K562 (cell line): ENCODE data around the gene MMP23B. TPM values are rescaled to one million over a fixed set of nuclear protein-coding genes. Genes with fewer than 3 reads are reported as not detected.
A peak's percentile ranks its signal among the peaks of the same experiment; 100 is the strongest.

Source experiments
- ATF6 ChIP-seq: sonication (generic); formaldehyde crosslinking; IDR thresholded peaks from 2 replicates; pipeline ENCODE4 v1.4.0; 2020; ENCODE audit warnings: mild to moderate bottlenecking, missing genetic modification reagents
- BRD9 ChIP-seq: fragments of 450-650 bp; IDR thresholded peaks from 2 replicates; pipeline ENCODE4 v1.6.1; 2018; ENCODE audit warnings: low read depth; ENCODE audit not compliant: partially characterized antibody
- ETV5 ChIP-seq: sonication (generic); formaldehyde crosslinking; IDR thresholded peaks from 2 replicates; pipeline ENCODE4 v1.4.0; 2020; ENCODE audit warnings: low read depth, mild to moderate bottlenecking, missing genetic modification reagents
- ID3 ChIP-seq, 2 experiments: fragments of 250-450 bp in 1 of 2; fragments of 450-650 bp in 1 of 2; sonication (Bioruptor Pico) in 1 of 2; IDR thresholded peaks; 2 replicates each; pipeline versions ENCODE4 v1.6.1 to v1.8.0; 2016 to 2021; ENCODE audit warnings: mild to moderate bottlenecking in 2 of 2, moderate library complexity in 2 of 2, missing compliant biosample characterization in 1 of 2, missing genetic modification characterization in 1 of 2
- KHSRP ChIP-seq: fragments of 450-650 bp; IDR thresholded peaks from 2 replicates; pipeline ENCODE4 v1.6.1; 2017
- MED1 ChIP-seq: sonication (generic); formaldehyde crosslinking; IDR thresholded peaks from 2 replicates; pipeline ENCODE4 v1.8.1; 2023; ENCODE audit warnings: missing genetic modification reagents, borderline replicate concordance
- MYNN ChIP-seq, 2 experiments: sonication (generic); formaldehyde crosslinking in 1 of 2; IDR thresholded peaks; 2 replicates each; pipeline versions ENCODE4 v1.5.0 to v1.6.1; 2016 to 2020; ENCODE audit warnings: antibody characterized with exemption in 1 of 2, missing genetic modification reagents in 1 of 2
- NBN ChIP-seq: fragments of 450-650 bp; IDR thresholded peaks from 2 replicates; pipeline ENCODE4 v1.6.1; 2016; ENCODE audit warnings: low read depth, mild to moderate bottlenecking
- NEUROD1 ChIP-seq: fragments of 150-350 bp; IDR thresholded peaks from 2 replicates; pipeline ENCODE4 v1.6.1; 2014; ENCODE audit warnings: borderline replicate concordance, low read length, low read depth; ENCODE audit not compliant: partially characterized antibody
- NR2C2 ChIP-seq, 2 experiments: fragments of 200-800 bp in 1 of 2; sonication (Bioruptor generic) in 1 of 2; sonication (generic) in 1 of 2; formaldehyde crosslinking in 1 of 2; IDR thresholded peaks; 2 replicates each; pipeline versions ENCODE4 v1.6.1 to v1.8.0; 2016 to 2022; ENCODE audit warnings: mild to moderate bottlenecking in 1 of 2, missing compliant biosample characterization in 1 of 2, missing genetic modification characterization in 1 of 2, missing genetic modification reagents in 1 of 2
- POU5F1 ChIP-seq: fragments of 150-350 bp; IDR thresholded peaks from 2 replicates; pipeline ENCODE4 v1.6.1; 2014; ENCODE audit warnings: borderline replicate concordance, low read length, low read depth, mild to moderate bottlenecking; ENCODE audit not compliant: partially characterized antibody
- RBFOX2 ChIP-seq: fragments of 200-400 bp; formaldehyde crosslinking; IDR thresholded peaks from 2 replicates; pipeline ENCODE4 v1.6.1; 2017; ENCODE audit warnings: low read depth, mild to moderate bottlenecking, low read length, moderate library complexity
- RBM14 ChIP-seq: fragments of 200-400 bp; formaldehyde crosslinking; IDR thresholded peaks from 2 replicates; pipeline ENCODE4 v1.6.1; 2018; ENCODE audit warnings: low read depth, mild to moderate bottlenecking, low read length, moderate library complexity, borderline replicate concordance; ENCODE audit not compliant: insufficient read depth
- SMARCA4 ChIP-seq: fragments of 450-650 bp; IDR thresholded peaks from 2 replicates; pipeline ENCODE4 v1.6.1; 2016
- TAL1 ChIP-seq: fragments of 450-650 bp; IDR thresholded peaks from 2 replicates; pipeline ENCODE4 v1.6.1; 2016; ENCODE audit warnings: mild to moderate bottlenecking
- TEAD4 ChIP-seq, 2 experiments: sonication (generic) in 1 of 2; formaldehyde crosslinking in 1 of 2; IDR thresholded peaks; 2 replicates each; pipeline versions ENCODE4 v1.6.1 to v1.8.0; 2012 to 2022; ENCODE audit warnings: borderline replicate concordance in 1 of 2, inconsistent platforms in 1 of 2, low read length in 1 of 2, mild to moderate bottlenecking in 1 of 2, missing genetic modification reagents in 1 of 2
- ZBED1 ChIP-seq: IDR thresholded peaks from 2 replicates; pipeline ENCODE4 v1.6.1; 2014
- ZBTB49 ChIP-seq: sonication (generic); formaldehyde crosslinking; IDR thresholded peaks from 2 replicates; pipeline ENCODE4 v1.8.0; 2022; ENCODE audit warnings: missing genetic modification reagents, mild to moderate bottlenecking, borderline replicate concordance
- ZFX ChIP-seq: sonication (generic); formaldehyde crosslinking; IDR thresholded peaks from 2 replicates; pipeline ENCODE4 v1.8.0; 2022; ENCODE audit warnings: mild to moderate bottlenecking, missing genetic modification reagents, moderate library complexity
- ZNF133 ChIP-seq: fragments of 250-450 bp; sonication (Bioruptor Pico); IDR thresholded peaks from 2 replicates; pipeline ENCODE4 v1.4.0; 2020; ENCODE audit warnings: mild to moderate bottlenecking
- ZNF143 ChIP-seq: sonication (generic); formaldehyde crosslinking; IDR thresholded peaks from 2 replicates; pipeline ENCODE4 v1.9.0; 2022; ENCODE audit warnings: mild to moderate bottlenecking, missing genetic modification reagents
- ZNF431 ChIP-seq: sonication (generic); formaldehyde crosslinking; IDR thresholded peaks from 2 replicates; pipeline ENCODE4 v1.8.0; 2022; ENCODE audit warnings: mild to moderate bottlenecking, missing genetic modification reagents
- ZNF445 ChIP-seq: fragments of 250-450 bp; sonication (Bioruptor Pico); IDR thresholded peaks from 2 replicates; pipeline ENCODE4 v1.4.0; 2020; ENCODE audit warnings: low read depth, mild to moderate bottlenecking, moderate library complexity
- polyA plus RNA-seq, 8 experiments: library from polyadenylated mRNA; depleted of rRNA in 4 of 8; stranded (reverse) in 5 of 8; unstranded in 3 of 8; fragments of >200 nt; fragmentation: Nextera tagmentation in 2 of 8; fragmentation: Illumina TruSeq in 1 of 8; extraction: Ambion mirVana in 2 of 8; extraction: Trizol in 1 of 8; gene quantifications; 2 replicates each; pipeline versions ENCODE4 v1.2.1 to v1.2.3, GENCODE V29; 2011 to 2014; ENCODE audit warnings: inconsistent platforms in 1 of 8, missing spikeins in 1 of 8
- total RNA-seq, 7 experiments: library from RNA; depleted of rRNA in 6 of 7; stranded (reverse); fragments of >200 nt in 6 of 7; fragmentation: Illumina TruSeq in 2 of 7; extraction: Trizol in 2 of 7; gene quantifications; 2 replicates each; pipeline versions ENCODE4 v1.2.1 to v1.2.3, GENCODE V29; 2011 to 2021; ENCODE audit warnings: low replicate concordance in 1 of 7

The MMP23B gene
- total and polyA plus RNA-seq, 9 of the 15 experiments (the other 6 are each of a cell fraction or from before 2014, with no cell fraction given), result 0.28 to 1.2 (median 0.41) TPM; not detected in 5

- no peak for TF ChIP-seq ZNF133 (CRISPR knock-in tag)
- TF ChIP-seq TAL1, result no peak
- no peak for TF ChIP-seq SMARCA4
- TF ChIP-seq ZBTB49 (CRISPR knock-in tag), result no peak
- no peak for TF ChIP-seq ZBED1
- no peak for TF ChIP-seq MED1 (CRISPR knock-in tag)
- TF ChIP-seq ATF6, result 0 out of 2 replicates have a peak, but pooled peaks have one; percentile 84
- no peak for TF ChIP-seq ZNF431 (CRISPR knock-in tag)
- no peak for TF ChIP-seq ID3 (CRISPR knock-in tag; IDR thresholded peaks at IDR 0.05)
- peak; percentile 71; the same call in 1 of the 2 replicates for TF ChIP-seq ID3 (tag; IDR thresholded peaks at IDR 0.05)
- no peak for TF ChIP-seq ZNF445 (CRISPR knock-in tag)
- TF ChIP-seq BRD9, result peak; percentile 59
- peak; percentile 92 for TF ChIP-seq RBFOX2
- TF ChIP-seq ZFX (CRISPR knock-in tag), result peak; percentile 96
- TF ChIP-seq NEUROD1, result peak; percentile 65
- peak; percentile 76 for TF ChIP-seq NR2C2 (CRISPR knock-in tag; IDR thresholded peaks at IDR 0.05)
- TF ChIP-seq NR2C2 (tag; IDR thresholded peaks at IDR 0.05), result peak; percentile 94
- TF ChIP-seq ETV5 (CRISPR knock-in tag), result peak; percentile 79
- 0 out of 2 replicates have a peak, but pooled peaks have one; percentile 15 for TF ChIP-seq MYNN (IDR thresholded peaks at IDR 0.05)
- no peak for TF ChIP-seq MYNN (CRISPR knock-in tag; IDR thresholded peaks at IDR 0.05)
- TF ChIP-seq RBM14, result no peak
- TF ChIP-seq ZNF143 (CRISPR knock-in tag), result peak; percentile 87
- TF ChIP-seq NBN, result peak; percentile 73
- peak; percentile 87 for TF ChIP-seq KHSRP
- peak; percentile 87 for TF ChIP-seq POU5F1
- TF ChIP-seq TEAD4 (IDR thresholded peaks at IDR 0.05; ENCODE audit: low read length), result peak; percentile 39; the same call in 1 of the 2 replicates
- no peak for TF ChIP-seq TEAD4 (CRISPR knock-in tag; IDR thresholded peaks at IDR 0.05; ENCODE audit: borderline replicate concordance)
Measured at GRCh38 chr1:1615256-1616044, 16.5 kb upstream of the MMP23B start, which contains the start of gene MIB2 (continued).
